Natural killer cell treated with Interleukin-12 subunit alpha and Interleukin-12 subunit beta and Interleukin-15 and Interleukin-18, amount 100 ng/mL, for 72 hours (primary cell): Measurements from ENCODE around the gene KRTAP4-4. TPM values are rescaled to one million over a fixed set of nuclear protein-coding genes. Genes with fewer than 3 reads are reported as not detected.
"Not testable (repeated sequence)": the region's sequence is repeated elsewhere in the genome, so short reads cannot be mapped to it uniquely, and the experiment has no call there.

Source experiments
- ATAC-seq, 2 donors: fragments of 150-1000 bp; cut with Tn5 transposase in 1 of 2; sonication (Bioruptor Pico), chemical (Tn5 transposase) in 1 of 2; 2 replicates each; pipeline ENCODE4 v1.10.0; 2021
- DNase-seq: peaks from one replicate; pipeline ENCODE4 v3.0.0; 2022; ENCODE audit warnings: low spot score
- H3K27ac Mint-ChIP-seq, 2 donors: 1 replicate in 1 of 2; 2 replicates in 1 of 2; pipeline ENCODE4 v1.8.0; 2022; ENCODE audit warnings: mixed read lengths in 2 of 2, mild to moderate bottlenecking in 1 of 2, moderate library complexity in 1 of 2
- H3K27me3 Mint-ChIP-seq, 2 donors: 1 replicate in 1 of 2; 2 replicates in 1 of 2; pipeline ENCODE4 v1.8.0; 2022; ENCODE audit warnings: mixed read lengths in 2 of 2
- H3K36me3 Mint-ChIP-seq: one replicate; pipeline ENCODE4 v1.8.0; 2022; ENCODE audit warnings: mixed read lengths
- H3K4me1 Mint-ChIP-seq, 2 donors: 1 replicate in 1 of 2; 2 replicates in 1 of 2; pipeline ENCODE4 v1.8.0; 2022; ENCODE audit warnings: low read depth in 2 of 2, mixed read lengths in 2 of 2, mild to moderate bottlenecking in 1 of 2
- H3K4me3 Mint-ChIP-seq: one replicate; pipeline ENCODE4 v1.8.0; 2022; ENCODE audit warnings: mixed read lengths
- H3K9me3 Mint-ChIP-seq: 2 replicates; pipeline ENCODE4 v1.8.0; 2022; ENCODE audit warnings: mixed read lengths
- total RNA-seq, 2 donors: library from RNA; stranded (reverse); gene quantifications; one replicate each; pipeline ENCODE4 v1.2.3, GENCODE V29; 2022

Gene KRTAP4-4
- total RNA-seq, 2 donors from 2014 or later: not detected

GRCh38 chr17:41168121-41168520 is 7.6 kb upstream of the KRTAP4-4 start, which contains the start of gene KRTAP4-3:
TSS of gene KRTAP4-3 (minus strand) at chr17:41168221. CDS start at chr17:41168172, 49 bp downstream.
- Mint-ChIP-seq H3K27me3 (peaks cover 13 to 14% of the 10 kb centered on the region in 2 donors), H3K9me3 (no peaks in the 10 kb centered on the region)
- no peak for ATAC-seq

GRCh38 chr17:41167561-41167960 is 7.0 kb upstream of the KRTAP4-4 start:
- H3K9me3 Mint-ChIP-seq: no peaks in the 10 kb centered on the region
- H3K4me3 Mint-ChIP-seq: no peak overlapping the region
- no peaks in the 10 kb centered on the region for H3K4me1 Mint-ChIP-seq
- H3K27ac Mint-ChIP-seq: no peak overlapping the region
- no peak for ATAC-seq
- H3K27me3 Mint-ChIP-seq: peaks cover 15 to 16% of the 10 kb centered on the region in 2 donors
- no peak for DNase-seq
- H3K36me3 Mint-ChIP-seq: no peaks in the 10 kb centered on the region

More at GRCh38 chr17:41168121-41168520, 7.6 kb upstream of the KRTAP4-4 start, which contains the start of gene KRTAP4-3:
- Mint-ChIP-seq H3K4me1 (no peaks in the 10 kb centered on the region), H3K36me3 (no peaks in the 10 kb centered on the region), H3K4me3 (no peak within 1 kb of the TSS), H3K27ac (no peak within 1 kb of the TSS)
- no peak for DNase-seq

GRCh38 chr17:41163828-41164227 is 3.3 kb upstream of the KRTAP4-4 start:
- no peak overlapping the region for H3K27ac Mint-ChIP-seq
- no peak for ATAC-seq

GRCh38 chr17:41160190-41160589 is 358 bp downstream of the KRTAP4-4 start:
- H3K27me3 Mint-ChIP-seq: peaks cover 29 to 46% of the 10 kb centered on the region in 2 donors
- not testable (repeated sequence) for H3K4me3 Mint-ChIP-seq, H3K9me3 Mint-ChIP-seq, H3K27ac Mint-ChIP-seq, H3K4me1 Mint-ChIP-seq, ATAC-seq, H3K36me3 Mint-ChIP-seq, DNase-seq

More at GRCh38 chr17:41163828-41164227, 3.3 kb upstream of the KRTAP4-4 start:
- DNase-seq: no peak
- Mint-ChIP-seq H3K9me3 (no peaks in the 10 kb centered on the region), H3K27me3 (peaks cover 10 to 12% of the 10 kb centered on the region in 2 donors), H3K36me3 (no peaks in the 10 kb centered on the region), H3K4me3 (no peak overlapping the region), H3K4me1 (no peaks in the 10 kb centered on the region)

DNA sequence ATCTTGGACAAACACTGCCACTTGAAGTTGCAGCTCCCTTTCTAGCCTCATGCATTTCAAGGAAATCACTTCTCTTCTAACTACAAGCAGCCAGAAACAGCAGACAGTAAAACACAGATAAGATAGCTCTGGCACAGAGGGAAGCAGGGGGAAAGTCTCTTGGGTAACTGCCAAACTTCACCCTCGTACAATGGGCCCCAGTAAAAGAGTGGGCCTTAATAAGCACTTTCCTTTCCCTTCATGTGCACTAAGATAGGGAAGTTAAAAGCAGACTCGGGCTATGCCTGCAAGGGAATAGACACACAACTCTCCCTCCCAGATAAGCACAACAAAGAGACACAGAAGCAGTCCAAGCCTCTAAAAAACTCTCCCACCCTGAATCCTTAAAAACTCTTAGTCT is 6.7 kb downstream of the KRTAP4-4 start:
- H3K36me3 Mint-ChIP-seq: no peaks in the 10 kb centered on the region
- ATAC-seq (no peak), DNase-seq (no peak)
- no peaks in the 10 kb centered on the region for H3K4me1 Mint-ChIP-seq
- no peak overlapping the region for H3K4me3 Mint-ChIP-seq
- H3K27me3 Mint-ChIP-seq: peaks cover 34 to 62% of the 10 kb centered on the region in 2 donors
- H3K9me3 Mint-ChIP-seq: no peaks in the 10 kb centered on the region
- no peak overlapping the region for H3K27ac Mint-ChIP-seq

- Mint-ChIP-seq H3K27ac (no peak overlapping the region), H3K4me1 (no peaks in the 10 kb centered on the region)
These were observed 9.0 kb downstream of the KRTAP4-4 start for GRCh38 chr17:41151525-41151924.

GRCh38 chr17:41150026-41150425 is 10.5 kb downstream of the KRTAP4-4 start:
- Mint-ChIP-seq H3K4me3 (no peak overlapping the region), H3K27me3 (peaks cover 28 to 50% of the 10 kb centered on the region in 2 donors), H3K36me3 (no peaks in the 10 kb centered on the region), H3K9me3 (no peaks in the 10 kb centered on the region), H3K27ac (no peak overlapping the region), H3K4me1 (no peaks in the 10 kb centered on the region)
- DNase-seq: no peak
- ATAC-seq: no peak

More at GRCh38 chr17:41151525-41151924, 9.0 kb downstream of the KRTAP4-4 start:
- H3K27me3 Mint-ChIP-seq: peaks cover 32 to 54% of the 10 kb centered on the region in 2 donors
- DNase-seq: no peak
- H3K4me3 Mint-ChIP-seq: no peak overlapping the region
- no peak for ATAC-seq
- H3K36me3 Mint-ChIP-seq: no peaks in the 10 kb centered on the region
- H3K9me3 Mint-ChIP-seq: no peaks in the 10 kb centered on the region

DNA sequence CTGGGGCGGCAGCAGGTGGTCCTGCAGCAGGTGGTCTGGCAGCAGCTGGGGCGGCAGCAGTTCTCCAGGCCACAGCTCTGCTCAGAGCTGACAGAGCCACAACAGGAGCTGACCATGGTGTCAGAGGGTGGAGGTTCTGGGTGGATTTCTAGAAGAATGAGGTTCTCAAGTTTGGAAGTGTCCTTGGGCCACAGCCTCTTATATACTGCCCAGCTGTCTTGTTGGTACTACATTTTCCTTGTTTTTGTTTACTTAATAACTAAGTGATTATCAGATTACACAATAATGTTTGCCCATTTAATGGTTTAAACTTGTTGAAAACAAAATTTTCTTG is 10.9 kb downstream of the KRTAP4-4 start, which contains the start of gene KRTAP4-5:
TSS of gene KRTAP4-5 (minus strand) at position 174 of the 334 bp plus-strand sequence. CDS start at position 116, 58 bp downstream.
- DNase-seq: no peak
- Mint-ChIP-seq H3K9me3 (no peaks in the 10 kb centered on the region), H3K4me3 (no peak within 1 kb of the TSS), H3K27ac (no peak within 1 kb of the TSS), H3K27me3 (peaks cover 28 to 49% of the 10 kb centered on the region in 2 donors), H3K4me1 (no peaks in the 10 kb centered on the region), H3K36me3 (no peaks in the 10 kb centered on the region)
- no peak for ATAC-seq

- not testable (repeated sequence) for ATAC-seq, H3K9me3 Mint-ChIP-seq, H3K4me1 Mint-ChIP-seq, DNase-seq, H3K27ac Mint-ChIP-seq, H3K4me3 Mint-ChIP-seq, H3K36me3 Mint-ChIP-seq
- H3K27me3 Mint-ChIP-seq: peaks cover 27 to 47% of the 10 kb centered on the region in 2 donors
These were observed 11.4 kb downstream of the KRTAP4-4 start for GRCh38 chr17:41148971-41149651.

DNA sequence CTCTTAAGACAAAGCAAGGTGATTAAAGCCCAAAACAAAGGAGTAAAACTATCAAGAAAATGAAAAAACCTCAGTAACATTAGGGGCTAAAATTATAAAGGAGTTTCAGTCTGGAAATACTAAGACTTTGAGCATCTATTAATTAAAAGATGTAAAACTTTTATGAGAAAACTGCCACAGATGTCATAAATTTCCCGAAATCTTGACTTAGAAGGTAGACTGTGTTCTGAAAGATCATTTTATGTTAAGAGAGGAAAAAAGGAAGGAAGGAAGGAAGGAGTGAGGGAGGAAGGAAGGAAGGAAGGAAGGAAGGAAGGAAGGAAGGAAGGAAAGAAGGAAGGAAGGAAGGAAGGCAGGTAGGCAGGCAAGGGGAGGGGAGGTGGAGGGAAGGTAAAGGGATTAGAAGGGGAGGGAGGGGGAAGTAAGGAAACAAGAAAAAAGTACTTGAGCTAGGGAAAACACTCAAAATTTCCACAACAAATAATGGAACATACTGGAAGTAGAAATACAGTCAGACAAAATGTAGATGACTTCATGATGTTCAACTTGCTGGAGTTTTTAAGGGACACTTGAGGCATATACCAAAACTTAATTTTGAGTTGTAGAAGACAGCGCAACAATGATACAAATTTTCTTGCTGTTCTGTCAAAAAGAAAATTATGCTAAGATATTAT is 12.9 kb downstream of the KRTAP4-4 start:
- Mint-ChIP-seq H3K36me3 (peaks cover 10% of the 10 kb centered on the region), H3K4me3 (no peak overlapping the region), H3K4me1 (no peaks in the 10 kb centered on the region), H3K27ac (no peak overlapping the region), H3K9me3 (peaks cover 5% of the 10 kb centered on the region), H3K27me3 (peaks cover 22 to 43% of the 10 kb centered on the region in 2 donors)
- ATAC-seq (no peak), DNase-seq (no peak)

- ATAC-seq (no peak), DNase-seq (no peak)
- H3K4me1 Mint-ChIP-seq: no peaks in the 10 kb centered on the region
- H3K27me3 Mint-ChIP-seq: peaks cover 24 to 56% of the 10 kb centered on the region in 2 donors
- peaks cover 22% of the 10 kb centered on the region for H3K36me3 Mint-ChIP-seq
- no peak overlapping the region for H3K4me3 Mint-ChIP-seq
- H3K27ac Mint-ChIP-seq: no peak overlapping the region
- H3K9me3 Mint-ChIP-seq: peaks cover 8% of the 10 kb centered on the region
These were observed 15.3 kb downstream of the KRTAP4-4 start for GRCh38 chr17:41145261-41145660.

- H3K4me3 Mint-ChIP-seq: no peak overlapping the region
- no peaks in the 10 kb centered on the region for H3K4me1 Mint-ChIP-seq
- H3K36me3 Mint-ChIP-seq: peaks cover 23% of the 10 kb centered on the region
- peaks cover 8% of the 10 kb centered on the region for H3K9me3 Mint-ChIP-seq
- no peak overlapping the region for H3K27ac Mint-ChIP-seq
- H3K27me3 Mint-ChIP-seq: peaks cover 24 to 58% of the 10 kb centered on the region in 2 donors
- ATAC-seq: no peak
- DNase-seq: no peak
These were observed 15.7 kb downstream of the KRTAP4-4 start for GRCh38 chr17:41144846-41145245.

DNA sequence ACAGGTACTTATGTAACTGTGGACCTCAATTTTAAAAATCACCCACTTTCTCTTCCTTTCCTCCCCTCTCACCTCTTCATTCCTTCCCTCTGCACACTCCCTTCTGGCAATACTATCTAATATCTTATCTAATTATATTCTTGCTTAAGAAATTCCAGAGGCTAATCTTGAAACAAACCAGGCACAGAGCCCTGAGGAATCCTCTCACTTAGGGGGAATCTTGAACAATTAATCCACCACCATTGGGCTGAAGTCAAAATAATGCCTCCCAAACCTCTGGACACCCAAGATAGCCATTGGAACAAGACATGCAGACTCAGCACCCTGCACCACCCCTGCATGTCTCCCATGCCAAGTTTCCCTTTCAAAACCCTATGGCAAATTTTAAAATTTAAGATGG is 19.2 kb downstream of the KRTAP4-4 start:
- peaks cover 29% of the 10 kb centered on the region for H3K36me3 Mint-ChIP-seq
- H3K9me3 Mint-ChIP-seq: peaks cover 12% of the 10 kb centered on the region
- no peaks in the 10 kb centered on the region for H3K4me1 Mint-ChIP-seq
- DNase-seq (no peak), ATAC-seq (no peak)
- H3K27ac Mint-ChIP-seq: no peak overlapping the region
- no peak overlapping the region for H3K4me3 Mint-ChIP-seq
- peaks cover 25 to 67% of the 10 kb centered on the region in 2 donors for H3K27me3 Mint-ChIP-seq
